Body of pancreas (tissue), 4 donors: ENCODE measurements around the gene ETS1. TPM values are rescaled to one million over a fixed set of nuclear protein-coding genes. Genes with fewer than 3 reads are reported as not detected.

Source experiments
- ATAC-seq: fragments of 150-250 bp; one replicate; pipeline ENCODE4 v1.9.1; 2016
- DNase-seq, 4 donors: peaks; one replicate each; pipeline ENCODE4 v3.0.0-alpha.2; 2019
- H3K27ac ChIP-seq, 4 donors: fragments of 200-600 bp; sonication (generic); 1 replicate in 3 of 4; 2 replicates in 1 of 4; pipeline versions ENCODE4 v1.5.1 to v1.6.1; 2016 to 2019; ENCODE audit warnings: mild to moderate bottlenecking in 1 of 4, mixed read lengths in 1 of 4, moderate library complexity in 1 of 4
- H3K27me3 ChIP-seq, 2 donors: fragments of 200-600 bp; sonication (generic); one replicate each; pipeline ENCODE4 v1.6.0; 2016; ENCODE audit warnings: mild to moderate bottlenecking in 1 of 2
- H3K36me3 ChIP-seq, 2 donors: fragments of 200-600 bp; sonication (generic); replicated peaks in 1 of 2; 2 replicates each; pipeline ENCODE4 v1.5.1; 2016; ENCODE audit warnings: low read depth in 2 of 2; ENCODE audit not compliant: insufficient read depth in 1 of 2
- H3K4me1 ChIP-seq: fragments of 200-600 bp; sonication (generic); one replicate; pipeline ENCODE4 v1.6.0; 2016
- H3K4me3 ChIP-seq, 2 donors: fragments of 200-600 bp; sonication (generic); 1 replicate in 1 of 2; 2 replicates in 1 of 2; pipeline ENCODE4 v1.5.1; 2016 to 2019
- H3K9me3 ChIP-seq, 3 donors: fragments of 200-600 bp; sonication (generic); 1 replicate in 2 of 3; 2 replicates in 1 of 3; pipeline ENCODE4 v1.5.1; 2016
- POLR2A ChIP-seq, 3 donors: fragments of 450-650 bp; IDR thresholded peaks; one replicate each; pipeline ENCODE4 v1.6.1; 2016; ENCODE audit warnings: antibody characterized with exemption in 3 of 3, mild to moderate bottlenecking in 2 of 3
- whole genome bisulfite sequencing, 2 donors: methylation state at CpG; one replicate each; pipeline ENCODE4 v1.1.5; 2017; 5-methylcytosine and 5-hydroxymethylcytosine counted together
- intact Hi-C: fragments of 100-400 bp; cut with DNase I; formaldehyde crosslinking; loops from one replicate; pipeline ENCODE4 v1.15.1; 2023
- total RNA-seq, 2 donors: library from RNA; depleted of rRNA; stranded (reverse); fragments of >200 nt; gene quantifications; one replicate each; pipeline ENCODE4 v1.1.0, GENCODE V29; 2016
- TF ChIP-seq, protein P1 (sequence below), 7 experiments: fragments of 450-650 bp in 4 of 7; fragments of 200-600 bp in 3 of 7; sonication (generic) in 3 of 7; IDR thresholded peaks; one replicate each; pipeline ENCODE4 v1.5.1; 2016 to 2019; ENCODE audit warnings: antibody characterized with exemption in 7 of 7

Gene ETS1
- total RNA-seq, 2 donors from 2014 or later, result 20.0 to 22.7 TPM

DNA sequence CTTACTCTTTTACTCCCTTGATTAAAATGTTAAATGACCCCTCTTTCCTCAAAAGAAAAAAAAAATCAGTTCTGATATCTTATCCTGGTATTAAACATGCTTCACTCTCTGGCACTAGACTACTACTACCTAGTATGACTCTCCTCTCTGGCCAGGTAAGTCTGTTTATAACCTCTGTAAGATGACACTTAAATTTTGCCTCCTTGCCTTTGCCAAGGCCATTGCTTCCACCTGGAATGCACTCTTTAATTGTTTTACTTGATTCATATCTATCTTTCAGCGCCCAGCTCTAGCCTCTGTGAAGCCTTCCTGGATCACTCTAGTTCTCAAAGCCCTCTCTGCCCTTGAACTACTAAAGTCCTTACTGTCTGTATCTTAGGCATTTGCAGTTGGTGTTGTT is 170.4 kb downstream of the ETS1 start:
- Histone ChIP-seq H3K4me1 (peaks cover 5% of the 10 kb centered on the region), H3K27ac (no peak overlapping the region), H3K4me3 (no peak overlapping the region), H3K27me3 (no peaks in the 10 kb centered on the region), H3K9me3 (no peaks in the 10 kb centered on the region), H3K36me3 (no peaks in the 10 kb centered on the region)
- 65 to 84% methylated on average over 1 of the region's 1 CpG for WGBS, 2 donors
- DNase-seq (no peak), ATAC-seq (no peak)
- intact Hi-C loops, result no loop called here
- TF ChIP-seq, protein P1, sequence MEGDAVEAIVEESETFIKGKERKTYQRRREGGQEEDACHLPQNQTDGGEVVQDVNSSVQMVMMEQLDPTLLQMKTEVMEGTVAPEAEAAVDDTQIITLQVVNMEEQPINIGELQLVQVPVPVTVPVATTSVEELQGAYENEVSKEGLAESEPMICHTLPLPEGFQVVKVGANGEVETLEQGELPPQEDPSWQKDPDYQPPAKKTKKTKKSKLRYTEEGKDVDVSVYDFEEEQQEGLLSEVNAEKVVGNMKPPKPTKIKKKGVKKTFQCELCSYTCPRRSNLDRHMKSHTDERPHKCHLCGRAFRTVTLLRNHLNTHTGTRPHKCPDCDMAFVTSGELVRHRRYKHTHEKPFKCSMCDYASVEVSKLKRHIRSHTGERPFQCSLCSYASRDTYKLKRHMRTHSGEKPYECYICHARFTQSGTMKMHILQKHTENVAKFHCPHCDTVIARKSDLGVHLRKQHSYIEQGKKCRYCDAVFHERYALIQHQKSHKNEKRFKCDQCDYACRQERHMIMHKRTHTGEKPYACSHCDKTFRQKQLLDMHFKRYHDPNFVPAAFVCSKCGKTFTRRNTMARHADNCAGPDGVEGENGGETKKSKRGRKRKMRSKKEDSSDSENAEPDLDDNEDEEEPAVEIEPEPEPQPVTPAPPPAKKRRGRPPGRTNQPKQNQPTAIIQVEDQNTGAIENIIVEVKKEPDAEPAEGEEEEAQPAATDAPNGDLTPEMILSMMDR (IDR thresholded peaks at IDR 0.05), result no peak
- TF ChIP-seq POLR2A (IDR thresholded peaks at IDR 0.05), result no peak

DNA sequence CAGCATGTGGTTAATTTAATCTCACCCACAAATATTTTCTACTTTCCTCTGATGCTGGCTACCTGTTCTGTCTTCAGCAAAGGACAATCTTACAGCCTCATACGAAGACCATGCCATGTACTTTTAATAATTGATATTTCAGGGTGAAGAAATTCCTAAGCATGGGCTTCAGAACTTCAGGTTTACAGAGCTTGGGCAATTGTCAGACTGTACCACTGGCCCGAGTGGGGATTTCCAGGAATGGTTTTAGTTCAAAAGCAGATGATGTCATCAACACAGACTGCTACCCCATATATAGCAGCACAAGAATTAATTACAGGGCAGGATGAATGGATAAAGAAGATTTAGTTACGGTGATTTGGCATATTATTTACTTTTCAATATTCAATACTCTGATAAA is 171.8 kb downstream of the ETS1 start:
- Histone ChIP-seq H3K36me3 (no peaks in the 10 kb centered on the region), H3K4me3 (no peak overlapping the region), H3K9me3 (no peaks in the 10 kb centered on the region), H3K4me1 (peaks cover 5% of the 10 kb centered on the region), H3K27ac (no peak overlapping the region), H3K27me3 (no peaks in the 10 kb centered on the region)
- DNase-seq (no peak), ATAC-seq (peak; percentile 47)
- WGBS, 2 donors, result 67 to 80% methylated on average over 3 of the region's 3 CpGs
- intact Hi-C loops, result no loop called here
- TF ChIP-seq POLR2A (IDR thresholded peaks at IDR 0.05), result no peak
- TF ChIP-seq, protein P1 (IDR thresholded peaks at IDR 0.05), result no peak

DNA sequence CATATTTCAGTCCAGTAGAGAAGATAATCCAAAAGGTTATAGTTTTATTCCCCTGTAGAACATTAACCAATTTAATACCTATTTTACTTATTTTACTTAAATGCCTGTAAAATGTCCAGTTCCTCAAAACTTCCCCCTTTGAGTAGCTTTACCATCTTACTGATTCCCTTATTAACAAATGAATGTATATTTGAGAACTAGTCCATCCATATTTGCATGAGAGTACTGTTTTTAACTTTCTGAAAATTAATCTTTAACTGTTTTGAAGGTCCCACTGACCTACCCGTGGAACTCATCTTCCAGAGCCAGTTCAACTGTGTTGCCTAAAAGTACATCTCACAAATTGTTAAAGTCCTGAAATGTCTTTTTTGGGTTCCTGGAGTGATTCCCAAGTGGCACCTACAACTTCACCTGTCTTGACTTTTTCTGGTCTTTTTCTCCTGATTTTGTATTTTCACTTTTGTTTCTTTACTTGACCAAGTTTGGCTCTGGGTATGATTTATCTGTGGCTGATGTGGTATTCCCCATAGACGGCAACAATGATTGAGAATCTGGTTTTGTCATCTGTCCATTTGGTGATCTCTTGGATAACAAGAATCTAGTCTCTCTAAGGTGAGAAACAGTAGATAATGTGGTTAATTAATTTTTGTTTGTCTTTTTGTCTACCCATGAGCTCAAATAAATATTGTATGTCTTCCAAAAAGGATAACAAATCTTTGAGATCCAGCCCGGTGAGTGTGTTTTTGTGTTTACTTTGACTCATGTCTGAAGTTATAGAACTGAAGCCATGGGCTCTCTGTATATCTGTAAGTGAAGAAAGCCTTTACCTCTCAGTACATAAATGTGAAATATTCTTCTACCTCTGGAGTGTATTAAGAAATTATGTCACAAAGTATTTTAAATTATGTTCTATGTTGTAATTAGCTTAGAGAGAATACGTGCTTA is 174.2 kb downstream of the ETS1 start:
- DNase-seq, result no peak
- Histone ChIP-seq H3K4me3 (no peak overlapping the region), H3K27ac (no peak overlapping the region), H3K36me3 (no peaks in the 10 kb centered on the region), H3K4me1 (peaks cover 5% of the 10 kb centered on the region), H3K9me3 (no peaks in the 10 kb centered on the region), H3K27me3 (no peaks in the 10 kb centered on the region)
- no peak for ATAC-seq
- intact Hi-C loops, result no loop called here
- TF ChIP-seq, protein P1 (IDR thresholded peaks at IDR 0.05), result no peak
- no peak for TF ChIP-seq POLR2A (IDR thresholded peaks at IDR 0.05)
- 52 to 63% methylated on average over 4 of the region's 4 CpGs for WGBS, 2 donors

DNA sequence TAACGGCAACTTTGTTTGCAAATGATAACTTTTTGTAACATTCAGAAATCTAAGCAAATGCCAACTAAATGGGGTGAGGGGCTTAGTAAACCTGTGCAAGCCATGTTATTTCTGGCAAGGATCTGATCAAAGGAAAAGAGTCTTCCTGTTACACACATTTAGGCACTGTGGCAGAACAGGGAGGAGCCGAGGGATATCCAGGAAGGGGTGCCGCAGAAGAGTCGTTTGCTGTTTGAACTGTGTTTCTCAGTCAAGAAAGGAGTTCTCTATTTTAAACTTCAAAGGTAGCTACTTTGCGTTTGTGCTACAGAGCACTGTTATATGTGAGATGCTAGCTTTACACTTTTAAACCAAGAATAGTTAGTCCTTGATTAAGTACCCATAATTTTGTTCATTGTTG is 175.5 kb downstream of the ETS1 start:
- Histone ChIP-seq H3K9me3 (no peaks in the 10 kb centered on the region), H3K4me3 (no peak overlapping the region), H3K27ac (no peak overlapping the region), H3K27me3 (no peaks in the 10 kb centered on the region), H3K36me3 (no peaks in the 10 kb centered on the region), H3K4me1 (peaks cover 5% of the 10 kb centered on the region)
- DNase-seq (no peak), ATAC-seq (no peak)
- intact Hi-C loops, result no loop called here
- TF ChIP-seq POLR2A (IDR thresholded peaks at IDR 0.05), result no peak
- TF ChIP-seq, protein P1 (IDR thresholded peaks at IDR 0.05), result no peak
- 87 to 89% methylated on average over 5 of the region's 5 CpGs for WGBS, 2 donors

DNA sequence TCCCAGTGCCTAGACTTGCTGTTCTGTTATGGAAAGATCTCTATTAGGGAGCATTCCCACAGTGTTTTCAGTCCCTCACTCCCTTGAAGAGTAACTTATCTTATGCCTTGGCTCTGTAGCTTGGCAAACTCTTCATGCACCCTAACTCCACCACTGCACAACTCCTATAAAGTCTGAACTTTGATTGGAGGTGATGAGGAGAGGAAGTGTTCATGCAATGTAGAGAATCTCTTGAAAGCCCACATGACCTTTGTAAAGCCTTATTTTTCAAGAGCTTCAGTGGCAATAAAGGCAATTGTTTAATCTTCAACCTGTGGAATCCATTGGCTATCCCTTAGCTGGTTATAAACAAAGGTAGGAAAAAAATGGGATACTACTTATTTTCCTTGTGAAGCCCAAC is 176.2 kb downstream of the ETS1 start:
- intact Hi-C loops, result no loop called here
- Histone ChIP-seq H3K27ac (no peak overlapping the region), H3K36me3 (no peaks in the 10 kb centered on the region), H3K4me1 (peaks cover 5% of the 10 kb centered on the region), H3K4me3 (no peak overlapping the region), H3K27me3 (no peaks in the 10 kb centered on the region), H3K9me3 (no peaks in the 10 kb centered on the region)
- ATAC-seq (no peak), DNase-seq (no peak)
- TF ChIP-seq, protein P1 (IDR thresholded peaks at IDR 0.05), result no peak
- TF ChIP-seq POLR2A (IDR thresholded peaks at IDR 0.05), result no peak
